Erythroblast (primary cell): ENCODE data around the gene XYLT1.

Experiments
- GATA1 ChIP-seq: IDR thresholded peaks from 2 replicates; pipeline ENCODE4 v1.6.1; 2011; ENCODE audit warnings: low read depth, mild to moderate bottlenecking, control low read depth, low read length, moderate library complexity
- POLR2A ChIP-seq: IDR thresholded peaks from 2 replicates; pipeline ENCODE4 v1.6.1; 2011; ENCODE audit warnings: mild to moderate bottlenecking, low read length

- TF ChIP-seq POLR2A (no peak), GATA1 (no peak)
These were observed 134.8 kb downstream of the XYLT1 start for GRCh38 chr16:17335826-17336529.
